Activated CD8-positive, alpha-beta memory T cell treated with anti-CD3 and anti-CD28 coated beads, Interleukin-2, amount 50 U/mL, for 48 hours (primary cell): ENCODE measurements around the gene LARP1B.
"Not testable (repeated sequence)": the region's sequence is repeated elsewhere in the genome, so short reads cannot be mapped to it uniquely, and the experiment has no call there.

Experiments
- DNase-seq: peaks from one replicate; pipeline ENCODE4 v3.0.0-alpha.2; 2020

The LARP1B gene

DNA sequence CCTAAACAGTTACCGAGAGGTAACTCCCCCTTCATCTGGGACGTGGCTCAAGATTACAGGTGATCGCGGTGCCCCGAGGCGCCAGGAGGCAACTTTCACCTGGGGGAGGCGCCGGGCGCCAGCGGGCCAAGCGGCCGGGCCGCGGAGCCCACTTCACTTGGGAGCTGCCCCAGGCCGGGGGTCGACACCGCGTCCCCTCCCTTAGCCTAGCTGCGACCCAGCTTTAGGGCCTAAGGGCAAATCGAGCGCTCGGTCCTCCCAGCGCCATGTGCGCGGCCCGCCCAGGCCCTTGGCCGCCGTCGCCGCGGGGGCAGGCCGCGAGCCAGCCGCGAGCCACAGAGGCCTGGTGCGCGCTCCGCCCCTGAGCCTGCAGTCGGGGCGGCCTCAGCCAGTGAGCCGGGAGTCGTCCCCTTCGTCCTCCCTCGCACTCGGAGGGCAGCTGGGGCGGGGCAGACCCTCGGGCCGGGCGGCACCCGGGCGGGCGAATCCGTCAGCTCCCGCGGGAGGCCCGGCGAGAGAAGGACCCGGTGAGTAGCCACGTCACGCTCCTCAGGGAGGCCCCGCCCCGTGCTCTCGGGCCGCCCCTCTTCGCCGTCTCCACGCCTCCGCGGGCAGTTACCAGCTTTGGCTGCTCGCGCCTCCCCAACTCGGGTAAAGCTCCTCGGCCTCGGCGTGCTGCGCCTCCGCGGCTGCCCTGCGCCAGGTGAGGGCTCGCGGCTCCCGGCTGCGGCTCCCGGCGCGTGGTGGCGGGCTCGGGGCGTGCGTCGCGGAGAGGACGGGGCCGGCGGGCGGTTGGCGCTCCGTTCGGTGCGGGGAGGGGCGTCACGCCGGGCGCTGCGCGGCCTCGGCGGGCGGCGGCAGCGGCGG lies at the start of gene LARP1B:
TSS of gene LARP1B (plus strand) at position 614 of the 867 bp plus-strand sequence. CDS start 13,640 bp downstream, outside the sequence.
- peak; percentile 95 for DNase-seq

DNA sequence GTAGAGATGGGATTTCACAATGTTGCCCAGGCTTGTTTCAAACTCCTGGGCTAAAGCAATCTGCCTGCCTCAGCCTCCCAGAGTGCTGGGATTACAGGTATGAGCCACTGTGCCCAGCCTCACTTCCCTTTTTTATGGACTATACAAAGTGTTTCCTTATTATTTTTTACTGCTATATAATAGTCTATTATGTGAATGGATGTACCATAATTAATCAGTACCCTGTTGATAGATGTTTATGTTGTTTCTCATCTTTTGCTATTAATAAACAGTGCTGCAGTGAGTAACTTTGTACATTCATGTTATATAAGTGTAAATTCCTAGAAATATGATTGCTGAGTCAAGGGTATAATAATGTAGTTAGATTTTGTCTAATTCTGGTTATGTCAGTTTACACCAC lies 35.8 kb upstream of the LARP1B start:
- no peak for DNase-seq

DNA sequence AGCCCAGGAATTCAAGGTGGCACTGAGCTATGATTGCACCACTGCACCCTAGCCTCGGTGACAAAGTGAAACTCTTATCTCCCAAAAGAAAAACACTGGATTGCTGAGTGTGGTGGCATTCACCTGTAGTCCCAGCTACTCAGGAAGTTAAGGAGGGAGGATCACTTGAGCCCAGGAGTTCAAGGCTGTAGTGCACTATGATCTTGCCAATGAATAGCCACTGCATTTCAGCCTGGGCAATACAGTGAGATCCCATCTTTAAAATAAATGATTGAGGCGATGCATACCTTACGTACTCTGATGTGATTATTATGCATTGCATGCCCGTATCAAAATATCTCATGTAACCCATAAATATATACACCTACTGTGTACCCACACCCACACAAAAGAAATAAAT lies 31.2 kb upstream of the LARP1B start:
- no peak for DNase-seq

DNA sequence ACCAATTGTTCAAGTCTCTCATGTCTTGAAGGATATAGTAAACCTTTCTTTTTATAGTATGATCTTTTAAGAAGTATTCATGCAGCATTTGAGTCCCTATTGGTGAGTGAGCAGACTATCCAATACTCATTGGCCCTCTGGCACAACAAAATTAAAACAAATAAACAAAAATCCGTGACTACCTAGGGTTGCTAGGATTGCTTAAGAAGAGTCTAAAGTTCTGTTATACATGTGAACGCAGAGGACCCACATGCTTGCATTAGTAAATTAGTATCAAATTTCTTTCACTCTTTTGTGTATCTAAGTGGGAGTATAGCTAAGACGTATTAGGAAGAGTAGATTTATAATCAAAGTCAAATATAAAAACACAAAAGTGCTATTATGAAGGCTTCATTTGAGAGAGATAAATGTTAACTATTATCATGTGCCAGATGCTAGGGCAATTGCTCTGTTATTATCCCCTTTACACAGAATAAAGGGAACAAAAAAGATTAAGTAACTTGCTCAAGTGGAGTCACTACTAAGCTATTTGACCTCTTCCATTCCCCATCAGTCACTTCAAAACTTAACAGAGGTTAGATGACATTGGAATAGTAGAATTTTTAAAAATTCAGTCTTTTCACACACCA lies 29.2 kb upstream of the LARP1B start:
- DNase-seq = no peak

GRCh38 chr4:128039568-128039967 lies 21.5 kb upstream of the LARP1B start:
- DNase-seq = no peak

DNA sequence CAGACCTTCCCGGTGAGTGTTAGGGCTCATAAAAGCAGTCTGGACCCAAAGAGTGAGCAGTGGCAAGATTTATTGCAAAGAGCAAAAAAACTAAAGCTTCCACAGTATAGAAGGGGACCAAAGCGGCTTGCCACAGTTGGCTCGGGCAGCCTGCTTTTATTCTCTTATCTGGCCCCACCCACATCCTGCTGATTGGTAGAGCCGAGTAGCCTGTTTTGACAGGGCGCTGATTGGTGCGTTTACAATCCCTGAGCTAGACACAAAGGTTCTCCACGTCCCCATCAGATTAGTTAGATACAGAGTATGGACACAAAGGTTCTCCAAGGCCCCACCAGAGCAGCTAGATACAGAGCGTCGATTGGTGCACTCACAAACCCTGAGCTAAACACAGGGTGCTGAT lies 14.1 kb upstream of the LARP1B start:
- DNase-seq = not testable (repeated sequence)

- DNase-seq = not testable (repeated sequence)
These were observed 13.6 kb upstream of the LARP1B start for GRCh38 chr4:128047514-128047913.

DNA sequence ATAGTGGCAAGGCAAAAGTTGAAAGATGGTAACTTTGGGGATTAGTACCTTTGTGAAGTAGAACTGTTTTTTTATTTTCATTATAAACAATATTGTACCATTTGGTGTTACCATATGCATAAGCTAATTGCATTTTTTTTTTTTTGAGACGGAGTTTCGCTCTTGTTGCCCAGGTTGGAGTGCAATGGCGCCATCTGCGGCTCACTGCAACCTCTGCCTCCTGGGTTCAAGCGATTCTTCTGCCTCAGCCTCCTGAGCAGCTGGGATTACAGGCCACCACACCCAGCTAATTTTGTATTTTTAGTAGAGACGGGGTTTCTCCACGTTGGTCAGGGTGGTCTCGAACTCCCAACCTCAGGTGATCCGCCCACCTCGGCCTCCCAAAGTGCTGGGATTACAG lies 9.9 kb upstream of the LARP1B start:
- DNase-seq = not testable (repeated sequence)

DNA sequence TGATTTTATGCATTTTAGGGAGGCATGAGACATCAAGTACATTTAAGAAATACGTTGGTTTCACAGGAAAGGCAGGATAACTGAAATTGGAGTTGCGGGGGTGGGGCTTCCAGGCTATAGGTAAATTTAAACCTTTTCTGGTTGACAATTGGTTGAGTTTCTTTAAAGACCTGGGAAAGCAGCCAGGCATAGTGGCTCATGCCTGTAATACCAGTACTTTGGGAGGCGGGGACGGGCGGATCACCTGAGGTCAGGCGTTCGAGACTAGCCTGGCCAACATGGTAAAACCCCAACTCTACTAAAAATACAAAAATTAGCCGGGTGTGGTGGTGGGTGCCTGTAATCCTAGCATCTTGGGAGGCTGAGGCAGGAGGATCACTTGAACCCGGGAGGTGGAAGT lies 6.2 kb upstream of the LARP1B start:
- DNase-seq = not testable (repeated sequence)

DNA sequence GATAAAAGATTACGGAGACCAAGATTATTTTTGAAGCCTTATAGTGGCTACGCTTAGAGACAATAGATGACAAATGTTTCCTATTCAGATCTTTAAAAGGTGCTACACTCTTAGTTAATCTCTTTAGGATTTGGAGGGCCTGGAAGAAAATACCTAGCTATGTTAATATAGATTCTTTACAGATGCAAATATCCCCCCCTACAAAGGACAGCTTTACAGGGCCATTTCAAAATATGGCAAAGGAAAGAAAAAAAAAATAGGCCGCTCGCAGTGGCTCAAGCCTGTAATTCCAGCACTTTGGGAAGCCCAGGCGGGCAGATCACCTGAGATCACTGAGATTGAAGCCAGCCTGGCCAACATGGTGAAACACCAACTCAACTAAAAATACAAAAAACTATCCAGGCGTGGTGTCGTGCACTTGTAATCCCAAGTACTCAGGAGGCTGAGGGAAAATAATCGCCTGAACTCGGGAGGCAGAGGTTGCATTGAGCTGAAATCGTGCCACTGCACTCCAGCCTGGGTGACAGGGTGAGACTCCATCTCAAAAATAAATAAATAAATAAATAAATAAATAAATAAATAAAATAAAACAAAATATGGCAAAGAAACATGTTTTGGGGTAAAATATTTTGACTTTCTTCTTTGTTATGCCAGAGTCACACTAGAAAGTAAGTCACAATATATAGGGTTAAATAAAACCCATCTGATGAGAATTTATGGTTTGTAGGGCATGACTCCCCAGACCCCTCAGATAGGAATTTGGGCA lies 5.5 kb upstream of the LARP1B start:
- not testable (repeated sequence) for DNase-seq

- no peak for DNase-seq
These were observed 4.7 kb upstream of the LARP1B start for GRCh38 chr4:128056396-128056795.

- DNase-seq = no peak
These were observed 902 bp upstream of the LARP1B start for GRCh38 chr4:128060121-128060698.

GRCh38 chr4:128061566-128062536 lies 739 bp downstream of the LARP1B start:
- DNase-seq = peak; percentile 83

- DNase-seq = not testable (repeated sequence)
These were observed 5.3 kb downstream of the LARP1B start for GRCh38 chr4:128066453-128066820.

- peak; percentile 46 for DNase-seq
These were observed 7.8 kb downstream of the LARP1B start for GRCh38 chr4:128068918-128069317.

- no peak for DNase-seq
These were observed 15.4 kb downstream of the LARP1B start for GRCh38 chr4:128076464-128076863.

- DNase-seq = not testable (repeated sequence)
These were observed 34.2 kb downstream of the LARP1B start for GRCh38 chr4:128095293-128095692.

DNA sequence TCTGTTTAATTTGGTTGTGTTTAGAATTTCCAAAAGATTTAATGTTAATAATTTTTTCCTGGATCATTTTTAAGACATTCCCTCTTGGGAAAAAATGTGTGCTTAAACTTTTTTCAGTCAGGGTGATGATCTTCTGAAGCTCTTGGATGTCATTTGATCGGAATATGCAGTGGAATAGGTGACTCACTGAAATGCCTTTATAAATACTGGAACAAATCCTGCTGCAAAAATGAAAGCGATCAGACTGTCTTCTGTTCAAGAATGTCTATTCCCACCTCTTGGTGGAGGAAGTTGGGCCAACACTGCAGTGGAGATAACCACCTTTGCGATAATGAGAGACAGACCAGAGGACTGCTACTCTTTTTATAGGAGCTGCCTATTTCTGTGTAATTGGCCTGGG lies 46.7 kb downstream of the LARP1B start:
- DNase-seq = no peak

- DNase-seq = no peak
These were observed 61.9 kb downstream of the LARP1B start for GRCh38 chr4:128123036-128123435.

GRCh38 chr4:128130621-128131020 lies 69.5 kb downstream of the LARP1B start:
- DNase-seq = no peak

DNA sequence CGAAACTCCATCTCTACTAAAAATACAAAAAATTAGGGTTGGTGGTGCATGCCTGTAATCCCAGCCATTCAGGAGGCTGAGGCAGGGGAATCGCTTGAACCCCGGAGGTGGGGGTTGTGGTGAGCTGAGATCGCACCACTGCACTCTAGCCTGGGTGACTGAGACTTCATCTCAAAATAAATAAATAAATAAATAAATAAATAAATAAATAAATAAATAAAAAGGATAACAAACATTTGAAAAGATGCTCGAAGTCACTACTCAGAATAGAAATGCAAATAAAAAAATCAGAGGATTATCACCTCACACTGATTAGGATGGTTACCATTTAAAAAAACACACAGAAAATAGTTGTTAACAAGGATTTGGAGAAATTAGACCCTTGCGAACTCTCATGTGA lies 73.8 kb downstream of the LARP1B start:
- DNase-seq = no peak

GRCh38 chr4:128135391-128135790 lies 74.3 kb downstream of the LARP1B start:
- DNase-seq = no peak
